ENCODE data around the gene CDYL. TPM values are rescaled to one million over a fixed set of nuclear protein-coding genes. Genes with fewer than 3 reads are reported as not detected.

Gene CDYL
- polyA plus RNA-seq, 3 donors: 2.9 to 21.2 (median 4.2) TPM

DNA sequence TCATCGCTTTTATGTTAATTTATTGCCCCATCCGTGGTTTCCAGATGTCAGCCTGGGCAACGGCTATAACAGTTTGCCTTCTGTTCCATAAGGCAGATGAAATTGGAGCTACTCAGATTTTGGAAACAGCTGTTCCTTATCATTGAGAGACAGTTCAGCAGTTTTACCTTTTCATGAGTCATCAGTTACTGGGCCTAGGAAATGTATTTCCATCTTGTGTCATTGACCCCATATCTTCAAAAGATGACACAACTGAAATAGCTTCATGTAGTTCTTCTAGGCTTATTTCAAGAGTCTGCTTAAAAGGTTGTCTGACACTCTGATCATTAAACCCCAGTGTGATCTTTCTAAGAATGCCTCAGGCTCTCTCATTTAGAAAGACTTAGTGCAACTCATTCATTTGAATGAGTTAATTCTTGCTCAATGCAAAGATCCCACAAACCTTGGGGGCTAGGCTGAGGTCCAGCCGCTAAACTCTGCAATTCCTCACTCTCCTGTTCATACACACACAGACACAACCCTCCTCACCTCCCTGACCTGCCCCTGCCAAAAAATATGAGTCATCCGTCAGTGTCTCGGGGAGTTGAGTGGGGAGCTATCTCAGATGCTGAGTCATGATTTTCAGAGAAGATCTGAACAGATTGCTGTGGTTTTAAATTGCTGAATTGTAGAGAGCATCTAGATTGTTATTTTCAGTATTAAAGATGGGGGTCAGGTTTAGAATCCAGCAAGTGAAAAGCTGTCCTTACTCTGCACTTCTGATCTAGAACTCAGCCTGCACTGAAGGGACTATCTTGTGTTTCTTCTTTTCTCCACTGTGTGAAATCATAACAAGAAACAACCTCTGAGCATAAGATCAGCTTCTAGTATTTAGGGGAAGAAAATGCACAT lies 165.8 kb downstream of the CDYL start:
- H3K9me3 Mint-ChIP-seq: no peaks in the 10 kb centered on the region
- no peak overlapping the region for H3K4me3 Mint-ChIP-seq
- peak; percentile 10 to 61 (median 15) for DNase-seq
- Histone ChIP-seq H3K36me3 (replicated peaks in 1 of 2; ENCODE audit: control insufficient read depth in 1 of 2, insufficient read depth in 2 of 2, low read length in 2 of 2) (peaks cover 39 to 82% of the 10 kb centered on the region in 2 donors), H3K79me2 (ENCODE audit: insufficient read depth, low read length) (no peaks in the 10 kb centered on the region), H4K20me1 (ENCODE audit: insufficient read depth, low read length) (peaks cover 46% of the 10 kb centered on the region), H3K9me3 (replicated peaks in 1 of 2; ENCODE audit: control insufficient read depth in 1 of 2, insufficient read depth in 1 of 2, low read length in 2 of 2) (no peaks in the 10 kb centered on the region), H2AFZ (ENCODE audit: insufficient read depth, low read depth, low read length, poor library complexity, severe bottlenecking) (no peak overlapping the region), H3K4me1 (ENCODE audit: control insufficient read depth in 1 of 2, insufficient read depth in 2 of 2, low read length in 2 of 2) (peaks cover 5 to 8% of the 10 kb centered on the region in 2 donors), H3K9ac (ENCODE audit: insufficient read depth, low read length, poor library complexity, severe bottlenecking) (no peak overlapping the region), H3K27me3 (ENCODE audit: control insufficient read depth in 2 of 2, insufficient read depth in 2 of 2, low read length in 2 of 2) (no peaks in the 10 kb centered on the region), H3K4me3 (replicated peaks in 1 of 3; ENCODE audit: low read depth in 2 of 3, low read length in 3 of 3) (no peak overlapping the region), H3K27ac (ENCODE audit: low read depth in 1 of 2, low read length in 2 of 2) (peak overlapping the region in 1 of 2 donors; percentile 14), H3K4me2 (replicated peaks; ENCODE audit: extremely low read depth, low read length, poor library complexity, severe bottlenecking) (no peak overlapping the region)
- peaks cover 13% of the 10 kb centered on the region for H3K4me1 Mint-ChIP-seq
- H3K36me3 Mint-ChIP-seq: peaks cover 63 to 73% of the 10 kb centered on the region in 2 donors
- 17% methylated on average over 6 of the region's 6 CpGs for WGBS (ENCODE audit: insufficient coverage)
- intact Hi-C loops (cut with micrococcal nuclease): no loop called here
- H3K27me3 Mint-ChIP-seq (ENCODE audit: low read depth in 3 of 3): no peaks in the 10 kb centered on the region
- TF ChIP-seq, protein P1, sequence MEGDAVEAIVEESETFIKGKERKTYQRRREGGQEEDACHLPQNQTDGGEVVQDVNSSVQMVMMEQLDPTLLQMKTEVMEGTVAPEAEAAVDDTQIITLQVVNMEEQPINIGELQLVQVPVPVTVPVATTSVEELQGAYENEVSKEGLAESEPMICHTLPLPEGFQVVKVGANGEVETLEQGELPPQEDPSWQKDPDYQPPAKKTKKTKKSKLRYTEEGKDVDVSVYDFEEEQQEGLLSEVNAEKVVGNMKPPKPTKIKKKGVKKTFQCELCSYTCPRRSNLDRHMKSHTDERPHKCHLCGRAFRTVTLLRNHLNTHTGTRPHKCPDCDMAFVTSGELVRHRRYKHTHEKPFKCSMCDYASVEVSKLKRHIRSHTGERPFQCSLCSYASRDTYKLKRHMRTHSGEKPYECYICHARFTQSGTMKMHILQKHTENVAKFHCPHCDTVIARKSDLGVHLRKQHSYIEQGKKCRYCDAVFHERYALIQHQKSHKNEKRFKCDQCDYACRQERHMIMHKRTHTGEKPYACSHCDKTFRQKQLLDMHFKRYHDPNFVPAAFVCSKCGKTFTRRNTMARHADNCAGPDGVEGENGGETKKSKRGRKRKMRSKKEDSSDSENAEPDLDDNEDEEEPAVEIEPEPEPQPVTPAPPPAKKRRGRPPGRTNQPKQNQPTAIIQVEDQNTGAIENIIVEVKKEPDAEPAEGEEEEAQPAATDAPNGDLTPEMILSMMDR (IDR thresholded peaks at IDR 0.05): no peak
- peak overlapping the region in 3 of 7 donors; percentile 26 to 64 (median 40) for H3K27ac Mint-ChIP-seq

DNA sequence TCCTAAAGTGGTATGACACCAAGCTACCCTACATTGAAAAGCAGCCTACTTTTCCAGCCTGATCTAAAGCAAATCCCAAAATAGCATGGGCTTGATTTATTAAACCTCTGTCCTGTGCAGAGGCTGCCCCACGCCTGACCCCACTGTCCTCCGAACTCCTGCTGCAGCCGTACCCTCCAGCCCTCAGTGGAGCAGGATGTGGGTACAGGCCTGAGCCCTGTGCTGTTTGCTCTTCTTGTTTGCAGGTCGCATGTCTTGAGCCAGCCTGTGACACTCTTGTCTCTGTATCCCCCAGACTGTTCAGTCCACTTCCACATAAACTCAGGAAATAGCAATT lies 166.4 kb downstream of the CDYL start:
- H3K4me3 Mint-ChIP-seq: no peak overlapping the region
- no peaks in the 10 kb centered on the region for H3K79me2 ChIP-seq (ENCODE audit: insufficient read depth, low read length)
- TF ChIP-seq, protein P1 (IDR thresholded peaks at IDR 0.05): no peak
- peaks cover 62 to 72% of the 10 kb centered on the region in 2 donors for H3K36me3 Mint-ChIP-seq
- no peak overlapping the region for H2AFZ ChIP-seq (ENCODE audit: insufficient read depth, low read depth, low read length, poor library complexity, severe bottlenecking)
- H3K4me1 ChIP-seq (ENCODE audit: control insufficient read depth in 1 of 2, insufficient read depth in 2 of 2, low read length in 2 of 2): peaks cover 5 to 8% of the 10 kb centered on the region in 2 donors
- no peaks in the 10 kb centered on the region for H3K27me3 Mint-ChIP-seq (ENCODE audit: low read depth in 3 of 3)
- no peak overlapping the region for H3K4me3 ChIP-seq (replicated peaks in 1 of 3; ENCODE audit: low read depth in 2 of 3, low read length in 3 of 3)
- H3K4me2 ChIP-seq (replicated peaks; ENCODE audit: extremely low read depth, low read length, poor library complexity, severe bottlenecking): no peak overlapping the region
- intact Hi-C loops (cut with micrococcal nuclease): no loop called here
- peaks cover 42 to 82% of the 10 kb centered on the region in 2 donors for H3K36me3 ChIP-seq (replicated peaks in 1 of 2; ENCODE audit: control insufficient read depth in 1 of 2, insufficient read depth in 2 of 2, low read length in 2 of 2)
- H3K27me3 ChIP-seq (ENCODE audit: control insufficient read depth in 2 of 2, insufficient read depth in 2 of 2, low read length in 2 of 2): no peaks in the 10 kb centered on the region
- DNase-seq: no peak
- peaks cover 13% of the 10 kb centered on the region for H3K4me1 Mint-ChIP-seq
- H3K27ac Mint-ChIP-seq: peak overlapping the region in 3 of 7 donors; percentile 47 to 55 (median 51)
- H3K9me3 ChIP-seq (replicated peaks in 1 of 2; ENCODE audit: control insufficient read depth in 1 of 2, insufficient read depth in 1 of 2, low read length in 2 of 2): no peaks in the 10 kb centered on the region
- no peaks in the 10 kb centered on the region for H3K9me3 Mint-ChIP-seq
- 78% methylated on average over 4 of the region's 4 CpGs for WGBS (ENCODE audit: insufficient coverage)
- no peak overlapping the region for H3K9ac ChIP-seq (ENCODE audit: insufficient read depth, low read length, poor library complexity, severe bottlenecking)
- peak overlapping the region in 1 of 2 donors; percentile 14 for H3K27ac ChIP-seq (ENCODE audit: low read depth in 1 of 2, low read length in 2 of 2)
- H4K20me1 ChIP-seq (ENCODE audit: insufficient read depth, low read length): peaks cover 41% of the 10 kb centered on the region
